GM18909 (cell line): ENCODE data around the gene NOB1.

Experiments
- ATAC-seq: cut with Tn5 transposase; IDR thresholded peaks from one replicate; pipeline ENCODE4 v1.9.1; 2021; ENCODE audit warnings: mild to moderate bottlenecking; ENCODE audit not compliant: unreplicated experiment, poor library complexity

Gene NOB1

GRCh38 chr16:69691980-69692911 is 62.5 kb downstream of the NOB1 start:
- no peak for ATAC-seq
